Adrenal gland (tissue), 5 donors: Measurements from ENCODE around the gene SPIRE1.

ENCODE experiments used
- CTCF ChIP-seq, 6 experiments: fragments of 450-650 bp in 4 of 6; fragments of 200-600 bp in 2 of 6; sonication (generic) in 1 of 6; IDR thresholded peaks; 1 replicate in 5 of 6; 2 replicates in 1 of 6; pipeline versions ENCODE4 v1.5.1 to v1.8.0; 2016 to 2021; ENCODE audit warnings: antibody characterized with exemption in 6 of 6, mild to moderate bottlenecking in 2 of 6, moderate library complexity in 1 of 6
- POLR2A ChIP-seq, 2 donors: fragments of 450-650 bp; IDR thresholded peaks; one replicate each; pipeline ENCODE4 v1.6.1; 2017; ENCODE audit warnings: antibody characterized with exemption in 2 of 2, mild to moderate bottlenecking in 2 of 2, moderate library complexity in 1 of 2
- donor health status: DM: no; HTN: no; CAD: no.

GRCh38 chr18:12585218-12585617 lies 72.7 kb downstream of the SPIRE1 start:
- TF ChIP-seq CTCF (IDR thresholded peaks at IDR 0.05) (no peak), POLR2A (IDR thresholded peaks at IDR 0.05) (no peak)
